Liver (tissue), 9 donors: ENCODE measurements around the gene FRYL. TPM values are rescaled to one million over a fixed set of nuclear protein-coding genes. Genes with fewer than 3 reads are reported as not detected.

ENCODE experiments used
- DNase-seq: peaks from one replicate; pipeline ENCODE4 v3.0.0-alpha.2; 2017; ENCODE audit warnings: low spot score
- H3K27ac ChIP-seq, 2 donors: one replicate each; pipeline ENCODE4 v1.7.0; 2013; ENCODE audit warnings: inconsistent platforms in 2 of 2, low read length in 2 of 2, control low read depth in 1 of 2, low read depth in 1 of 2, mild to moderate bottlenecking in 1 of 2
- H3K27me3 ChIP-seq, 4 donors: one replicate each; pipeline versions ENCODE4 v1.6.1 to v1.7.0; 2013; ENCODE audit warnings: low read length in 3 of 4, inconsistent platforms in 1 of 4, mild to moderate bottlenecking in 1 of 4, moderate library complexity in 1 of 4; ENCODE audit not compliant: control insufficient read depth in 4 of 4, insufficient read depth in 4 of 4
- H3K36me3 ChIP-seq, 4 donors: one replicate each; pipeline versions ENCODE4 v1.6.1 to v1.7.0; 2013; ENCODE audit warnings: low read length in 3 of 4, mild to moderate bottlenecking in 3 of 4, low read depth in 1 of 4, moderate library complexity in 1 of 4; ENCODE audit not compliant: control insufficient read depth in 4 of 4, insufficient read depth in 3 of 4
- H3K4me1 ChIP-seq, 4 donors: one replicate each; pipeline versions ENCODE4 v1.6.1 to v1.7.0; 2013; ENCODE audit warnings: low read length in 3 of 4, mild to moderate bottlenecking in 3 of 4, moderate library complexity in 1 of 4; ENCODE audit not compliant: control insufficient read depth in 4 of 4, insufficient read depth in 4 of 4
- H3K4me3 ChIP-seq, 3 donors: one replicate each; pipeline versions ENCODE4 v1.6.1 to v1.7.0; 2013; ENCODE audit warnings: low read length in 3 of 3, control low read depth in 1 of 3, low read depth in 1 of 3, mild to moderate bottlenecking in 1 of 3
- H3K9ac ChIP-seq, 2 donors: one replicate each; pipeline ENCODE4 v1.7.0; 2013; ENCODE audit warnings: low read length in 2 of 2, mild to moderate bottlenecking in 2 of 2, moderate library complexity in 2 of 2, control low read depth in 1 of 2, low read depth in 1 of 2
- H3K9me3 ChIP-seq, 4 donors: one replicate each; pipeline versions ENCODE4 v1.6.1 to v1.7.0; 2013; ENCODE audit warnings: low read length in 3 of 4; ENCODE audit not compliant: control insufficient read depth in 4 of 4
- CTCF ChIP-seq: fragments of 150-350 bp; IDR thresholded peaks from 2 replicates; pipeline ENCODE4 v1.5.1; 2017; ENCODE audit warnings: improper control_type of control experiment, low read depth, low read length; ENCODE audit not compliant: missing input control
- EGR1 ChIP-seq, 2 donors: IDR thresholded peaks; 2 replicates each; pipeline ENCODE4 v1.6.1; 2016 to 2018; ENCODE audit warnings: antibody characterized with exemption in 2 of 2, low read depth in 2 of 2
- FOXA1 ChIP-seq: IDR thresholded peaks from 2 replicates; pipeline ENCODE4 v1.6.1; 2016; ENCODE audit warnings: antibody characterized with exemption
- GABPA ChIP-seq, 2 donors: IDR thresholded peaks in 1 of 2; conservative IDR thresholded peaks in 1 of 2; 2 replicates each; pipeline ENCODE4 v1.6.1; 2016; ENCODE audit warnings: antibody characterized with exemption in 2 of 2, mild to moderate bottlenecking in 1 of 2, moderate library complexity in 1 of 2
- HNF4A ChIP-seq, 2 donors: conservative IDR thresholded peaks; 2 replicates each; pipeline ENCODE4 v1.6.1; 2016; ENCODE audit warnings: antibody characterized with exemption in 2 of 2, mild to moderate bottlenecking in 2 of 2
- HNF4G ChIP-seq: IDR thresholded peaks from 2 replicates; pipeline ENCODE4 v1.6.1; 2016; ENCODE audit warnings: antibody characterized with exemption
- JUND ChIP-seq, 2 donors: IDR thresholded peaks; 2 replicates each; pipeline ENCODE4 v1.6.1; 2016; ENCODE audit warnings: antibody characterized with exemption in 2 of 2
- NR2F2 ChIP-seq: IDR thresholded peaks from 2 replicates; pipeline ENCODE4 v1.6.1; 2016; ENCODE audit warnings: antibody characterized with exemption
- RAD21 ChIP-seq, 2 donors: IDR thresholded peaks; 2 replicates each; pipeline ENCODE4 v1.6.1; 2016; ENCODE audit warnings: antibody characterized with exemption in 2 of 2, mild to moderate bottlenecking in 2 of 2
- SP1 ChIP-seq: IDR thresholded peaks from 2 replicates; pipeline ENCODE4 v1.6.1; 2018; ENCODE audit warnings: antibody characterized with exemption, mild to moderate bottlenecking
- TAF1 ChIP-seq: conservative IDR thresholded peaks from 2 replicates; pipeline ENCODE4 v1.6.1; 2016; ENCODE audit warnings: antibody characterized with exemption, mild to moderate bottlenecking
- YY1 ChIP-seq: IDR thresholded peaks from 2 replicates; pipeline ENCODE4 v1.6.1; 2016; ENCODE audit warnings: antibody characterized with exemption, mild to moderate bottlenecking
- WGBS: extraction: QIAGEN DNeasy Blood & Tissue Kit; methylation state at CpG from one replicate; pipeline ENCODE4 v1.1.7; 2013; 5-methylcytosine and 5-hydroxymethylcytosine counted together
- polyA plus RNA-seq, 2 donors: library from polyadenylated mRNA; stranded (reverse) in 1 of 2; unstranded in 1 of 2; fragments of 200-250 nt in 1 of 2; fragments of >200 nt in 1 of 2; fragmentation: Nextera tagmentation in 1 of 2; extraction: Ambion mirVana in 1 of 2; gene quantifications; one replicate each; pipeline versions ENCODE4 v1.2.1 to v1.2.3, GENCODE V29; 2013 to 2015
- total RNA-seq, 2 donors: library from RNA; depleted of rRNA; stranded (reverse); fragments of >200 nt; gene quantifications; one replicate each; pipeline ENCODE4 v1.2.3, GENCODE V29; 2014
- TF ChIP-seq, protein P1 (sequence below): IDR thresholded peaks from 2 replicates; pipeline ENCODE4 v1.6.1; 2016; ENCODE audit warnings: antibody characterized with exemption
- TF ChIP-seq, protein P2 (sequence below): IDR thresholded peaks from 2 replicates; pipeline ENCODE4 v1.6.1; 2016; ENCODE audit warnings: antibody characterized with exemption
- donor health status: healthy.
- donor health status: healthy.
- donor health status: healthy.
- donor health status: healthy.
- donor health status: healthy.

Gene FRYL
- total and polyA plus RNA-seq, 4 donors, result 5.3 to 79.0 (median 27.2) TPM

DNA sequence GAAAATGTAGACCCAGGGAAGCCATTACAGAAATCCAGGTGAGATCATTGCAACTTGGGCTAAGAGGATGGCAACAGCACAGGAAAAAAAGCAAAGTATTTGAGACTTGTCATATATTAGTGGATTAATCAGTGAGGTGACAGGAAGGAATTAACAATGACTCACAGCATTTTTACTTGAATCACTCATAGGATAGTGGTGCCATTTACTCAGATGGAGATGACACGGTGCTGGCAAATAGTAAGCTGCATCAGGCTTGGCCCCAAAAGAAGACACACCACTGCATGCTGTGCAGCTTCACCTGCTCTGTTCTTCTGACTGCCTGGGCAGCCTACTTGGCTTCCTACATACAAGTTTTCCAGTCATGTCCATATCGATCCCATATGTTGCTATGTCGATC is 144.8 kb downstream of the FRYL start (continued):
- TF ChIP-seq NR2F2 (no peak), SP1 (no peak), HNF4A (conservative IDR thresholded peaks at IDR 0.05) (no peak)

DNA sequence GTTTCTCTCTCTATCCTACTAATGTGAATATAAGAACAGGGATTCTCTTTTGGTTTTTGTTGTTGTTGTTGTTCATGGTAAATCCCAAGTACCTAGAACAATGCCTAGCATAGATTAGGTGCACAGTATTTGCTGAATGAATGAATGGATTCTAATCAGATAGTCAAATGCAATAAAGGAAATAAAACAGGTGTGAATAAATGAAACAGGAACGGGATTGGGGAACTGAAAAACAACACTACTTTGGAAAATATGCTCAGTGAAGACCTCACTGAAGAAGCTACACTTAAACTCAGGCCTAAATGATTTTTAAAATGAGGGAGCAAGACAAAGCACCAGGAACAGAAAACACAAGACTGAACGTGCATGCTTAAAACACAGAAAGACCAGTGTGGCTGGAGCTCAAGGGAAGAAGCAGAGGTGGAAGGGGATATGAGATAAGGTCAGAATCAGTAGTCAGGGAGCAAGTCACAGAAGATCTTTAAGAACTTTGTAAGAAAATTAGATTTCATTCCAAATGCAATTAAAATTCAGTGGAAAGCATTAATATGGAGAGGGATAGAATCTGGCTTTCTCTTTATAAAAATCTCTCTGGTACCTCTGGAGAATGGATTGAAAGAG is 145.3 kb downstream of the FRYL start:
- Histone ChIP-seq H3K36me3 (peaks cover 0 to 2% (median under 1%) of the 10 kb centered on the region in 4 donors), H3K4me1 (no peaks in the 10 kb centered on the region), H3K27ac (no peak overlapping the region), H3K9me3 (no peaks in the 10 kb centered on the region), H3K27me3 (no peaks in the 10 kb centered on the region), H3K4me3 (no peak overlapping the region), H3K9ac (no peak overlapping the region)
- DNase-seq, result no peak
- TF ChIP-seq, protein P1, sequence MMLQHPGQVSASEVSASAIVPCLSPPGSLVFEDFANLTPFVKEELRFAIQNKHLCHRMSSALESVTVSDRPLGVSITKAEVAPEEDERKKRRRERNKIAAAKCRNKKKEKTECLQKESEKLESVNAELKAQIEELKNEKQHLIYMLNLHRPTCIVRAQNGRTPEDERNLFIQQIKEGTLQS, result no peak
- TF ChIP-seq GABPA (IDR thresholded peaks at IDR 0.05 in 1 of 2, conservative IDR thresholded peaks at IDR 0.05 in 1 of 2), result no peak
- WGBS, result 83% methylated on average over 2 of the region's 2 CpGs

GRCh38 chr4:48633657-48634056 is 146.4 kb downstream of the FRYL start:
- TF ChIP-seq FOXA1 (no peak), YY1 (no peak), JUND (IDR thresholded peaks at IDR 0.05) (no peak), RAD21 (IDR thresholded peaks at IDR 0.05) (no peak), EGR1 (IDR thresholded peaks at IDR 0.05; ENCODE audit: low read depth in 2 of 2) (no peak), HNF4G (no peak), SP1 (no peak), GABPA (IDR thresholded peaks at IDR 0.05 in 1 of 2, conservative IDR thresholded peaks at IDR 0.05 in 1 of 2) (no peak), CTCF (no peak), TAF1 (no peak)
- TF ChIP-seq, protein P2, sequence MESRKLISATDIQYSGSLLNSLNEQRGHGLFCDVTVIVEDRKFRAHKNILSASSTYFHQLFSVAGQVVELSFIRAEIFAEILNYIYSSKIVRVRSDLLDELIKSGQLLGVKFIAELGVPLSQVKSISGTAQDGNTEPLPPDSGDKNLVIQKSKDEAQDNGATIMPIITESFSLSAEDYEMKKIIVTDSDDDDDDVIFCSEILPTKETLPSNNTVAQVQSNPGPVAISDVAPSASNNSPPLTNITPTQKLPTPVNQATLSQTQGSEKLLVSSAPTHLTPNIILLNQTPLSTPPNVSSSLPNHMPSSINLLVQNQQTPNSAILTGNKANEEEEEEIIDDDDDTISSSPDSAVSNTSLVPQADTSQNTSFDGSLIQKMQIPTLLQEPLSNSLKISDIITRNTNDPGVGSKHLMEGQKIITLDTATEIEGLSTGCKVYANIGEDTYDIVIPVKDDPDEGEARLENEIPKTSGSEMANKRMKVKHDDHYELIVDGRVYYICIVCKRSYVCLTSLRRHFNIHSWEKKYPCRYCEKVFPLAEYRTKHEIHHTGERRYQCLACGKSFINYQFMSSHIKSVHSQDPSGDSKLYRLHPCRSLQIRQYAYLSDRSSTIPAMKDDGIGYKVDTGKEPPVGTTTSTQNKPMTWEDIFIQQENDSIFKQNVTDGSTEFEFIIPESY, result no peak
- Histone ChIP-seq H3K9me3 (no peaks in the 10 kb centered on the region), H3K36me3 (peaks cover 0 to 2% (median under 1%) of the 10 kb centered on the region in 4 donors), H3K9ac (no peak overlapping the region), H3K27ac (no peak overlapping the region), H3K4me3 (no peak overlapping the region), H3K27me3 (no peaks in the 10 kb centered on the region), H3K4me1 (no peaks in the 10 kb centered on the region)
- WGBS, result 98% methylated on average over 1 of the region's 1 CpG
- DNase-seq, result no peak
